HG02571 (cell line): ENCODE data around the gene NRP2.

ENCODE experiments used
- ATAC-seq: cut with Tn5 transposase; IDR thresholded peaks from one replicate; pipeline ENCODE4 v1.9.1; 2021; ENCODE audit warnings: mild to moderate bottlenecking, moderate library complexity; ENCODE audit not compliant: unreplicated experiment

Gene NRP2, protein sequence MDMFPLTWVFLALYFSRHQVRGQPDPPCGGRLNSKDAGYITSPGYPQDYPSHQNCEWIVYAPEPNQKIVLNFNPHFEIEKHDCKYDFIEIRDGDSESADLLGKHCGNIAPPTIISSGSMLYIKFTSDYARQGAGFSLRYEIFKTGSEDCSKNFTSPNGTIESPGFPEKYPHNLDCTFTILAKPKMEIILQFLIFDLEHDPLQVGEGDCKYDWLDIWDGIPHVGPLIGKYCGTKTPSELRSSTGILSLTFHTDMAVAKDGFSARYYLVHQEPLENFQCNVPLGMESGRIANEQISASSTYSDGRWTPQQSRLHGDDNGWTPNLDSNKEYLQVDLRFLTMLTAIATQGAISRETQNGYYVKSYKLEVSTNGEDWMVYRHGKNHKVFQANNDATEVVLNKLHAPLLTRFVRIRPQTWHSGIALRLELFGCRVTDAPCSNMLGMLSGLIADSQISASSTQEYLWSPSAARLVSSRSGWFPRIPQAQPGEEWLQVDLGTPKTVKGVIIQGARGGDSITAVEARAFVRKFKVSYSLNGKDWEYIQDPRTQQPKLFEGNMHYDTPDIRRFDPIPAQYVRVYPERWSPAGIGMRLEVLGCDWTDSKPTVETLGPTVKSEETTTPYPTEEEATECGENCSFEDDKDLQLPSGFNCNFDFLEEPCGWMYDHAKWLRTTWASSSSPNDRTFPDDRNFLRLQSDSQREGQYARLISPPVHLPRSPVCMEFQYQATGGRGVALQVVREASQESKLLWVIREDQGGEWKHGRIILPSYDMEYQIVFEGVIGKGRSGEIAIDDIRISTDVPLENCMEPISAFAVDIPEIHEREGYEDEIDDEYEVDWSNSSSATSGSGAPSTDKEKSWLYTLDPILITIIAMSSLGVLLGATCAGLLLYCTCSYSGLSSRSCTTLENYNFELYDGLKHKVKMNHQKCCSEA

DNA sequence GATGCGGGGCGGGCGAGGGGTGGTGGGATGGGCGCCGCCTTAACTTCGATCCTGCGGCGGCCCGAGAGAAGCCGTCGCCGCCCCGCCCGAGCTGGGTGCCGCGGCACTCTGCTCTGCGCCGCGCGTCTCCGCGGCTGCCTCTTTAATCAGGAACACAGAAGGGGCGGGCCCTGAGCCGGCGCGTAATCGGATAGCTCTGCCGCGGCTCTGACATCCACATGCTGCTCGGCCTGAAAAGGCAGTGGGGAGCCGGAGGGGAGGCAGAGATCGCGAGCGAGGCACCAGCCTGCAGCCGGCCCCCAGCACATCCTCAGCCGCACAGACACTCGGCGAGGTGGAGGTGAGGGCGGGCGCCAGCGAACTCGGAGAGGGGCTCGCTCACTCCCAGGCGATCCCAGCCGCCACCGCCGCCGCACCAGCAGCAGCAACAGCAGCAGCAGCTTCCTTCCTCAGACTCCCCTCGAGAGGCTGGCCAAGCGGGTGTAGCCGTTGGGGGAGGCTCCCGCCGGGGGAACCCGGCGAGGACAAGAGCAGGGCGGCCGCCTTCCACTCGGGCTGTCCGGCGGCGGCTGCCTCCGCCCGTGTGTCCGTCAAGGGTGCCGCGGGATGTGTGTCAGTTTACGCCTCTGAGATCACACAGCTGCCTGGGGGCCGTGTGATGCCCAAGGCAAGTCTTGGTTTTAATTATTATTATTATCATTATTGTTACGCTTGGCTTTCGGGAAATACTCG, at the start of gene NRP2:
Gene NRP2, plus strand, starts transcription at position 263 of the 732 bp plus-strand sequence. CDS start 790 bp downstream, outside the sequence.
- ATAC-seq = peak; percentile 66

DNA sequence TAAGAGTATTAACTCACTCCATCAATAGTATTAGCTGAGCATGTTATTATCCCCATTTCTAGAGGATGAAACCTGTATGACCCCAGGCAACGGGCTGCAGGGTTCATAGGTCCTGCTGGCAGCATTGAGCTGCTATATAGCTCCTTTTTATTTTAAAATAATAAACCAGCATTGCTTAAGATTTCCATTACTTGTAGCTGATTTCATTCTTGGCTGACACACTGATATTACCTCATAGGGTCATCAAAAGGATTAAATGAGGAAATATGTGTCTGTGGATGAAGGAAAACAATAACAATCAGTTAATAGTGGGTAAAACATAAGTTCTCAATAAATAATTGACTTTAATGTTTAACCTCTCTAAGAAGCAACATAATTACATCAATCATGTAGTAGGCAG, 48.3 kb upstream of the NRP2 start:
- ATAC-seq = no peak

DNA sequence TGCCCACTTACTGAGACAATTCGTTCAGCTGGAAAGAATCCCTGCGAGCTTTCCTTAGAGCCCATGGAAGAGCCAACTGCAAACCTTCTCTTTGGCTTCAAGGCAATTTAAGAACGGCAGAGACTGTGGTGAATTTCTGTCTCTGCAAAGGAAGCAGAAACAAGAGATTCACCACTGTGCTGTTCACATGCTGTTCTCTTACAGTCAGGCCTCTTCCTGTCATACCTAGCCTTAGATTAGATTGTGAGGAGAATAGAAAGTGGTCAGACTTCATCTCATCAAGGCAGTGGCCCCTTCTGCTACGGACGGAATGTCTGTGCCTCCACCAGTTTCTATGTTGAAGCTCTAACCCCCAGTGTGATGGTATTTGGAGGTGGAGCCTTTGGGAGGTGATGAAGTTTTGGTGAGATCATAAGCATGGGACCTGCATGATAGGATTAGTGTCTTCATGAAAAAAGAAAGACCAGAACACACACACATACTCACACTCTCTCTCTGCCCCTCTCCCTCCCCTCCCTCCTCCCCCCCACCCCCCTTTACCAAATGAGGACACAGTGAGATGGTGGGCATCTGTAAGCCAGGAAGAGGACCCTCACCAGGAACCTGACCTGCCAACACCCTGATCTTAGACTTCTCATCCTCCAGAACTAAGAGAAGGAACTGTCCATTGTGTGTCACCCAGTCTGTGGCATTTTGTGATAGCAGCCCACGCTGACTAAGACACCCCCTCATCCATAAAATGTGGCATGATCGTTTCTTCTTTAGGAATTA, 45.6 kb upstream of the NRP2 start:
- ATAC-seq = no peak

DNA sequence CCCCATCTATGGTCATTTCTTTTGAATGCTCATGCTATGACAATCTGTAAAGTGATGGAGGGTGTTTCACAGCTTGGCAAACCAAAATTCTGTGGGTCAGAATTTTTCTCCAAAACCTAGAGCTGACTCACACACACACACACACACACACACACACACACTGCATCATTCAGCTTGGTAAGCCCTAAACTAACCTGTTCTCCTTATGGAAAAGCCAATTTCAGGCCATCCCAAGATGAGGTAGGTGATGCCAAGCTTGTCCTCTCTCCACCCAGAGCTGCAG, 45.0 kb upstream of the NRP2 start:
- no peak for ATAC-seq

DNA sequence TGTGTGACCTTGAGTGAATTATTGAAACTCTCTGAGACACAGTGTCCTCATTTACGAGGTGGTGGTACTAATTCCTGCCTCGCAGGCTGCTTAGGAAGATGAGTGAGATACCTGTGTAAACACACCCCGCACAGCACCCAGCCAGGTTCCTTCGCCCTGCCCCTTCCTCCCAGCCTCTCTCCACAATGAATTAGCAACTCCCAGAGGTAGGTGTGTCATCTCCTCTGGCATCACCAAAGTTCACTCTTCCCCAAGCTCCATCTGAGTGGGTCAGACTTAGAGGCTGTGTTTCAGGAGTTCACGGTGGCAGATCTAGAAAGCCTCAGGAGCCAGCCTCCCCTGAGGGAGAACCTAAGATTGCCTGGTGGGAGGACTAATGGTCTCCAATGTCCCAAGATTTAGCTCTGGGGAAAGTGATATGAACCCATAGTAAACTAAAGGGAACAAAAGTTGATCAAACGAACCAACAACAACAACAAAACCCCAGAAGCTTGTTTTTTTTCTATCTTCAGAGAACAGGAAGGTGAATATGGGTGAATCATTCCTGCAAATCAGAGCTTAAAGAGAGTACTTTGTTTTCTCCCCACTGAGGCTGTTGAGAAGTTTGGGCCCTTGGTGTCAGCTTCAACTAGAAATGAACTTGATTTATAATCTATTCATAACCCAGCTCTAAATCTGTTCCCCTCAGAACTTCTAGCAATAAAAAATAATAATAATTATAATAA, 44.4 kb upstream of the NRP2 start:
- no peak for ATAC-seq

DNA sequence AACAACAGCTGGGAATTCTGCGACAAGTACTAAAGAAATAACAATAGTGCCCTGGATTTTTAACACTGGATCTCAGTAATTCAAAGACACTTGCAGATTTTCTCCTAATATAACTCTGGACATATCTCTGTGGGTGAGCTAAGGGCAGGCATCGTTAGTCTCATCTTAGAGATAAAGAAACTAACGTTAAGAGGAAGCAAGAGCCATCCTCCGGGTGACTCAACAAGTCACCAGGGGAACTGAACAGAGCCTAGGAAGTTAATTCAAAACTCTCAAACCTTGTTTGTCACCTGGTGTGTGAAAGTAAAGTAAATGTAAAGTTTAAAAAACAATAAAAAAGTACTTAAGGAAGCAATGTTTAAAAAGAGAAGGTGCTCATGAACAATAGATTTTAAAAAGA, 41.6 kb upstream of the NRP2 start:
- ATAC-seq = no peak

DNA sequence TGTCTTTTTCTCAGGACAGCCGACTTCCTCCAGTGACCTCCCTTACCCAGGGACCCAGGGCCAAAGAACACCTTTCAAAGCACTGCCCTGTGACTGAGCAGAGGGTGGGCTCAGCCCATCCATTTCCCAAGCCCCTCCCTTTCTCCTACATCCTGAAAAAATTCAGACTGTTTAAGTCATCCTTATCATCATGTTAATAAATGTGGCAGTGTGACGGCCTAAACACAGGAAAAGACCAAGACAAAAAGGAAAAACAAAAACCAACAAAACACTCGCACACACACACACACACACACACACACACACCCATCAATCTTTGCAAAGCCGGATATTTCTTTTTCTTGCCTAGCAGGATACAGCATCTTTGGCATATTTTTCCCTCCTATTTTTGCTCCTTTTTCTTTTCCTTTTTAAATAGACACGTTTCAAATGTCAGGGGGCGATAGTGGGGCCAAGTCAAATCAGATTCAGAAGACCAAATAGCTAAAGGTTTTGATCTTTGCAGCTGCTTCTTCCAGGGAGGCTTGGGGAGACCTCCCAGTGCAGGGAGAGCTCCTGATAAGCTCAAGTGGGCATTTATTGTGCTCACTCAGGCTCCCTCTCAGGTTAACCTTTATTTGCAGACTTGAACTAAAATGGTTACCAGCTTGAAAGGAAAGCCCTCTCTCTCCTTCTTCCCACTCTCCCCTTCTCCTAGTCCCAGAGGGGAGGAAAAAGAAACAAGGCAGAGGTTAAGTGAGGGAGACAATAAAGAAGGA, 39.5 kb upstream of the NRP2 start:
- ATAC-seq = no peak

DNA sequence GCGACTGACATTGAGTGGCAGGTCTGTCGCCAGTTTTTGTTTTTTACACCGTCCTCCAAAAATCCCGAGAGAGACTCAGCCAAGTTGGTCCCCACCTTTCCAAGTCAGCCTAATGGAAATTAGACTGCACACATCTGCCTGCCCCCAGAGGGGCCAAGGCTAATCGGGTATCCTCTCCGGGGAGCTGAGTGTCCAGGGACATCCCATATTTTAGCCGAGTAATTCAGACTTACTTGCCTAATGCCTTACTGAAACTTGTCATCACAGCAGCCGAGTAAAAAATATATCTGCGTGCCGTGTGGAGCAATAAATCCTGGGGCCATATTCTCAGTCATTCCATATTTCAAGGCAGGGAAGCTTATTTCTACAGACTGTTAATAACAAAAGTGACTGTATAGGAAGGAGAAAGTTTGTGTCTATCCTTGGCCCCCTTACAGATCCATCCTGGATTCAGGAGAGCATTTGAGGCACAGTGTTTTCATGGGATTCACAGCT, 38.9 kb upstream of the NRP2 start:
- ATAC-seq = no peak

DNA sequence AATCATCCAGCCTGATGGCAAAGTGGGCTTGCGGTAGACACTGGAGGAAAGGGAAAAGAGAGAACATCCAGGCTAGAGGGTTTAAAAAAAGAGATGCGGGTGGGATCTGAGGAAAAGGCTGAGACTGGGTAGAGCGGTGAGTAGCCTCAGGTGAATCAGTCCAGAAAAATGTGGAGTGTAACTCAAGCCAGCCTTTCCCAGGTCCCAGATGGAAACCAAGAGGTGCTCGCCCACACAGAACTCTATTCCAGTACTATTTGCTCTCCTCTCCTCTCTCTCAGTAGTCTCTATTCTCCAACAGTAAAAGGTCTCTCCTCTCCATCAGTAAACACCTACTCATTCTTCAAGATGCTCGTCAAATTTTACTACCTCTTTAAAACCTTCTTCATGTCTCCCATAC, 38.3 kb upstream of the NRP2 start:
- ATAC-seq = no peak

DNA sequence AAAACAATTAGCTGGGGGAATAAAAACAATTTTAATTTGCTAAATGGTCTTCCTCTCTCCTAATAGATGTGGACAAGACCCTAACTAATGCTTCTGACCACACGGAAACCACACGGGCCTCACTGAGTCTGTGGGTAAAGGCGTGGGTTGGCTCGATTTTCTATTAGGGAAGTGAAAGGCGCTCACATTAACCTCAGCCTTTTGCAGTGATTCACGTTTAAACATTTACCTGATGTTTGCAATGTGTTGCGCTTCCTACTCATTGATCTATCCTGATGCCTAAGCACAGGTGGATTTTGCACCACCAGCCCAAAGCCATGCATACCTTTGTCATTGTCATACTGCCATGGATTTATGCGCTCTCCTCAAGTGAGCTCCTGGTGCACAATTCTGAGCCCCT, 35.6 kb upstream of the NRP2 start:
- ATAC-seq = peak; percentile 98

DNA sequence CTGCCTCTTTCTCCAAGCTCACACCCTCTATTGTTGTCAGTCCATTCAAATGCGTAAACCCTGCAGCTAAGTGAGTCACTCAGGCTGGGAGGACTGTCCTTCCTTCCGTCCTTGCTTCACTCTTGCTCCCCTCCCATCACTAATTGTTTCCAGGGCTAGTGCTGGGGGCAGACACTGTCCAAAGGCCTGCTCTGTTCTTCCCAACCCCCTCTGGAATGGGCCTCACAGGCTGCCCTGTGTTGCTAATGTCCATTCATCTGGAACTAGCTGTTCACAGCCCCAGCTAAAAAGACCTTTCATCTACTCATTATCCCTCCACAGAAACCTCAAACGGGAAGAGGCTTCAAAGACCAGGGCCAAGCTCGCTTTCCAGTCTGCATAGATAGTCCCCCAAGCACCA, 31.9 kb upstream of the NRP2 start:
- ATAC-seq = no peak

DNA sequence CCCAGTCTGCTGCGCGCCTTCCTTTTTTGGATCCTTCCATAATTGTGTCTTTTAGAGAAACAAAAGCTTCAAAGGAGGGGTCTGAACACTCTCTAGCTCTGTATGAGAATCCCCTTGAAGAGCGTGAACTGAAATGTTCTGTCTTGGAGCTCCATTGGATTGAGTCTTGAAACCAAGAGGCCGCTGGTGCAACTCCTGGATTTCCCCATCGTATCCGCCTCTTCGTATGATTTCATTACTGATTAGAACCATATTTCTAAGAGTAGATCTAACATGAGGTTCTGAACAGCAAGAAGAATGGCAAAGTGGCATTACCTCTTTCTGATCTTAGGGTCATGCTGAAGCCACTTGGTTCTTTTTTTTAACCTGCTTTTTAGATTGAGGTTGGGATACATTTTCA, 31.4 kb upstream of the NRP2 start:
- no peak for ATAC-seq

DNA sequence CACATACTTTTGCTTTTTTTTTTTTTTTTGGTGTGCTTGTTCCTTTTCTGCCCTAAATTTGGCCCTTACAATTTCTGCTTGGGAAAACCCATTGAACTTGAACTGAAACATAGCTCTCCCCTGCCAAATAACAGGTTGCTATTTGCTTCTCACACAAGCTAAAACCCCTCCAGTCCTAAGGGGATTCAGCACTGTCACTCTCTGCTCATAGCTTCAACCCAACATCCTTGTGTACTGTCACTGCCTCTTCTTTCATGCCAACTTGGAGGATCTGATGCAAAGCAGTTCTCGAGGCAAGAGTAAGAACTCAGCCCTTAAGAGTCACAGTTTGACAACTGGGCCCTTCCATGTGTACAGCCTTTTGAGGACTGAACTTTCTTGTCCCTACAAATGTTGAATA, 30.6 kb upstream of the NRP2 start:
- no peak for ATAC-seq

DNA sequence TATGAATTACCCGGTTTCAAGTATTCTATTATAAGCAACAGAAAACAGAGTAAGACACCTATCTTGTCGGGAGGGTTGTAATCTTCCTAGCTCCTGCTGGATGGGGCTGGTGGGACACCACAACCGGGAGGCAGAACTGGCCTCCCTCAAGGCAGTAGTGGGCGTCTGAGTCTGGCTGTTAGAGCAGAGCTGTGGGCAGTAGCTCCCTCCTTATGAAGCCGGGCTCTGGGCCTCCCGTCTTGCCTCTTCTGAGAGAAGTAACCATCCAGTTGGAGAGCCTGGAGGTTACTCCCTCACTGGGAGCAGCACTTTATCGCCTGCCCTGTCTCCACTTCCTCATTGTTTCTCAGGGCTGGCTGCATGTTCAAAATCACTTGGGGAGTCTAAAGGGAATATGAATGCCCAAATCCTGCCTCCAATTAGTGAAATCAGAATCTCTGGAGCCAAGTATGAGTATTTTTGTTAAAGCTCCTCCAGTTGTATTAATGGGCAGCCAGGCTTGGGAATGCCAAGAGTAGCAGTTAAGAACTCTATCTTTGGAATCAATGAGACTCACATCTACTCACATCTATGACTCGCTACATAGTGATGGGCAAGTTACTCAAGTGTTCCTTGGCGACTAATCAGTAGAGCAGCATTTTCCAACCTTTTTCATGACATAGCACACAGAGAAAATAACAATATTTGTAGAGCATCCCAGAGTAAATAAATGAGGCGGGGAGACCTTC, 27.3 kb upstream of the NRP2 start:
- ATAC-seq = no peak

DNA sequence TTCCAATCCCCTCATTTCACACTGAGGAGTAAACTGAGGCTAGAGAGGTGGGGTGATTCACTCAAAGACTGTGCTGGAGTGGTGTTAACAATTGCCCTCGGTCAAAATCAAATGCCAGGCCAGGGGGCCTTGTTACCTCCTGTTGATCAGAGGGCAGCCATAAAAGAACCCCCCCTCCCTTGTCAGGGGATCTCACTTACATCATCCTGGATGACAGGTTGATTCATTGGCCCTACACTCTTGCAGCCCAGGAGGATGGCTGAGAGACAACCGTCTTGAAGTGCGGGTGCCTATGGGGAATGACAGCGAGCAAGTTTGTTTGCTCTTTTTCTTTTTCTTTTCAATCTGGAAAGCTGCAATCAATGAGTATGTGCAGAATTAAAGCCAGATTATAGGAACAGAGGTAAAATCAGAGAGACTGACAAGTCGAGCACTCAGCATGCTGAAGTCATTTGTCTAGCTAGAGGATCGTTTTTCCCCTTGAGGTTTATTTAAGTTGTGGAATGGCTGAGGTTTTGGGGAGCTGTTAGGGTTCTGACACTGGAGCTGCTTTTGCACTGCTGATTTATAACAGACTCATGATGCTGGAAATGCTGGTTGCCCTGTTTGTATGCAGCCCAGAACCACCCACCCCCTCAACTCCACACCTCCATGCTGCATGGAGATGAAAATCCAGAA, 26.4 kb upstream of the NRP2 start:
- ATAC-seq = no peak

DNA sequence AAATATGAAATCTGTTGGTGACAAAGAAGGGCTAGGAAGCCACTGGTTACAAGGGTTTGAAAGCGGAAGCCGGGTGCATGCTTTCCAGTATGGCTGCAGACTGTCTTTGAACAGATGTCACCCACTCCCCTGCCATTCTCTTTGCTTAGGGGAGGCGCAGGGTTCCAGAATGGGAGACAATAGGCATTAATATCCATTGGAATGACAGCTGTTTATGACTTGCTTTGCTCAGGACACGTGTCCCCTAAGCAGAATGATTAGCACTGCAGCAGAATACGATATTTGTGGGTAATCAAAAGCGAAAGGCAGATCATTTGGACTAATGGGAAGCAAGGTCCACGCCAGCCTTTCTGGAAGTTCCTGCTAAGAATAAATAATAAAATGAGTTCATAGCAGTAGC, 25.8 kb upstream of the NRP2 start:
- no peak for ATAC-seq

DNA sequence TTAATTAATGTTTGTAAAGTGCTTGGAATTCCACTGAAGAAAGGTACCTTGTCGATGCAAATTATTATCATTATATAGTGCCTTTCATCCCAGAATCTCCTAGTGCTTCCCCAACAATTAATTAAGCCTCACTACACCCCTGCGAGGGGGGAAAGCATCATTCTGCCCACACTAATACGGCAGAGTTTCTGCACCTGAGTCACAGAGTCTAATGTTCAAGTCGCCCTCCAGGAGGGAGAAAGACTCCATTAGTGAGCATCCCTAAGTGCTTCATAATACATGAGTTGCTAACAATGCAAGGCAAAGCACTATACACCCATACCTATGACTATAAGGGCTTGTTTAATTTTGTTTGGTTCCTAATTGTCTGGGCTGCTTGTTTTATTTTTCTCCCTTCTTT, 25.4 kb upstream of the NRP2 start:
- no peak for ATAC-seq

DNA sequence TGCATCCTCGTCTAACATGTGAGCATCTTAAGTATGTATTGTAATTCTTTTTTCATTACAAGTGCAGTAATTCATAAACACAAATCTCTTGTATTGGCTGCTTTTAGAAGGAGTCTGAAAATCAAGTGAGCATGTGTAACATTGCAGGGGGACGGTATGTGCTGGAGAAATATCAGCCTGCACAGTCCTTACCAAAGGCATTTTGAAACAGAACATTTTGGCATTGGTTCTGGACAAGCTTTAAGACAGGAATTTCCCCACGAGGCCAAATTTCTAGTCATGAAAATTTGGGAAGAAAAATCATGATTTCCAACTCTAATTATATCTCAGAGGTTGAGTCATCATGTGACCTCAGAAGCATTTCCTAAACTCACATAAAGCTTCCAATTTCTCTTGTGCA, 24.7 kb upstream of the NRP2 start:
- ATAC-seq = no peak
